GM19240 (cell line): ENCODE data around the gene TTC22.
"Not testable (repeated sequence)": the region's sequence is repeated elsewhere in the genome, so short reads cannot be mapped to it uniquely, and the experiment has no call there.

Experiments
- DNase-seq: peaks from one replicate; pipeline ENCODE4 v3.0.0; 2011; ENCODE audit warnings: low spot score; ENCODE audit not compliant: insufficient read length

The TTC22 gene

GRCh38 chr1:54786778-54787177 lies 14.3 kb downstream of the TTC22 start:
- DNase-seq = no peak

- DNase-seq = no peak
Measured at GRCh38 chr1:54784066-54784465, 17.1 kb downstream of the TTC22 start.

GRCh38 chr1:54782588-54782987 lies 18.5 kb downstream of the TTC22 start:
- no peak for DNase-seq

GRCh38 chr1:54782156-54782555 lies 19.0 kb downstream of the TTC22 start:
- no peak for DNase-seq

- DNase-seq = no peak
Measured at GRCh38 chr1:54781023-54781723, 19.9 kb downstream of the TTC22 start.

- DNase-seq = no peak
Measured at GRCh38 chr1:54777431-54777830, 23.7 kb downstream of the TTC22 start.

- DNase-seq = no peak
Measured at GRCh38 chr1:54777011-54777410, 24.1 kb downstream of the TTC22 start.

GRCh38 chr1:54775828-54776721 lies 25.0 kb downstream of the TTC22 start:
- DNase-seq = not testable (repeated sequence)

- no peak for DNase-seq
Measured at GRCh38 chr1:54774820-54775498, 26.2 kb downstream of the TTC22 start.

- DNase-seq = no peak
Measured at GRCh38 chr1:54772951-54773350, 28.2 kb downstream of the TTC22 start.

- DNase-seq = no peak
Measured at GRCh38 chr1:54768093-54768492, 33.0 kb downstream of the TTC22 start.

- DNase-seq = no peak
Measured at GRCh38 chr1:54767526-54767925, 33.6 kb downstream of the TTC22 start.

GRCh38 chr1:54766726-54767125 lies 34.4 kb downstream of the TTC22 start:
- no peak for DNase-seq

GRCh38 chr1:54764922-54765561 lies 36.1 kb downstream of the TTC22 start:
- DNase-seq = no peak

- DNase-seq = peak; percentile 99
Measured at GRCh38 chr1:54764133-54764921, 36.8 kb downstream of the TTC22 start, which contains the start of gene PARS2. Gene PARS2 (minus strand): TSS chr1:54764523. CDS start chr1:54759161, 5,362 bp downstream.

- no peak for DNase-seq
Measured at GRCh38 chr1:54763816-54764132, 37.3 kb downstream of the TTC22 start.

GRCh38 chr1:54758678-54759348 lies 42.3 kb downstream of the TTC22 start:
- no peak for DNase-seq

GRCh38 chr1:54757833-54758232 lies 43.3 kb downstream of the TTC22 start:
- no peak for DNase-seq

- DNase-seq = no peak
Measured at GRCh38 chr1:54754486-54755285, 46.4 kb downstream of the TTC22 start.
